H1 (cell line): ENCODE data around the gene FRMD5. TPM values are rescaled to one million over a fixed set of nuclear protein-coding genes. Genes with fewer than 3 reads are reported as not detected.

ENCODE experiments used
- CTCF ChIA-PET: fragments of 300-600 bp; sonication (Branson Sonifier 250); formaldehyde crosslinking; loops from one replicate; lab custom pipeline; 2021; ENCODE audit not compliant: partially characterized antibody; lab: Charles Lee
- POLR2A ChIA-PET: fragments of 300-600 bp; sonication (Branson Sonifier 250); formaldehyde crosslinking; loops from one replicate; lab custom pipeline; 2021; ENCODE audit warnings: inconsistent platforms; ENCODE audit not compliant: partially characterized antibody; lab: Charles Lee
- DNase-seq, 2 experiments: peaks; one replicate each; pipeline versions ENCODE4 v3.0.0 to v3.0.0-alpha.2; 2010 to 2022; ENCODE audit warnings: low spot score in 2 of 2, low read depth in 1 of 2, mixed read lengths in 1 of 2
- FAIRE-seq: peaks from 2 replicates; lab custom pipeline; 2011; peaks lifted over from hg19 to GRCh38; lab: Jason Lieb, UNC
- H2AFZ ChIP-seq: 2 replicates; pipeline ENCODE4 v1.8.1; 2012; ENCODE audit warnings: low read length, inconsistent platforms
- H2AK5ac ChIP-seq: 2 replicates; pipeline ENCODE4 v1.6.1; 2013; ENCODE audit warnings: low read depth, low read length
- H2BK120ac ChIP-seq: replicated peaks from 2 replicates; pipeline ENCODE3; 2013; ENCODE audit warnings: low read depth, low read length, inconsistent platforms
- H2BK12ac ChIP-seq: 2 replicates; pipeline ENCODE4 v1.6.1; 2013; ENCODE audit warnings: low read depth, low read length
- H2BK15ac ChIP-seq: 2 replicates; pipeline ENCODE4 v1.6.1; 2013; ENCODE audit warnings: low read length
- H2BK20ac ChIP-seq: 2 replicates; pipeline ENCODE4 v1.6.1; 2013; ENCODE audit warnings: low read length
- H2BK5ac ChIP-seq: 2 replicates; pipeline ENCODE4 v1.6.1; 2013; ENCODE audit warnings: low read depth, low read length
- H3K14ac ChIP-seq: 2 replicates; pipeline ENCODE4 v1.6.1; 2013; ENCODE audit warnings: inconsistent platforms; ENCODE audit not compliant: insufficient read length
- H3K18ac ChIP-seq: 2 replicates; pipeline ENCODE4 v1.6.1; 2013; ENCODE audit warnings: low read length; ENCODE audit errors: extremely low read depth
- H3K23ac ChIP-seq: 2 replicates; pipeline ENCODE4 v1.6.1; 2013; ENCODE audit warnings: inconsistent platforms; ENCODE audit not compliant: insufficient read length
- H3K23me2 ChIP-seq: 2 replicates; pipeline ENCODE4 v1.6.1; 2013; ENCODE audit warnings: low read depth, low read length
- H3K27ac ChIP-seq: 2 replicates; pipeline ENCODE4 v1.6.1; 2011; ENCODE audit warnings: low read depth, low read length, inconsistent platforms
- H3K27me3 ChIP-seq, 4 experiments: replicated peaks in 1 of 4; 1 replicate in 1 of 4; 2 replicates in 3 of 4; pipeline versions ENCODE4 v1.6.1 to v1.8.1; 2011 to 2013; ENCODE audit warnings: low read length in 3 of 4, mild to moderate bottlenecking in 3 of 4, inconsistent platforms in 2 of 4, mixed read lengths in 2 of 4, moderate library complexity in 1 of 4; ENCODE audit not compliant: control insufficient read depth in 3 of 4, insufficient read depth in 3 of 4; ENCODE audit errors: extremely low read depth in 1 of 4
- H3K36me3 ChIP-seq, 4 experiments: 2 replicates each; pipeline versions ENCODE4 v1.6.1 to v1.8.1; 2011 to 2013; ENCODE audit warnings: mild to moderate bottlenecking in 4 of 4, low read length in 3 of 4, moderate library complexity in 2 of 4, control low read depth in 1 of 4, inconsistent platforms in 1 of 4; ENCODE audit not compliant: insufficient read depth in 4 of 4, control insufficient read depth in 2 of 4
- H3K4ac ChIP-seq: replicated peaks from 2 replicates; pipeline ENCODE3; 2013; ENCODE audit warnings: low read length, low read depth, mixed read lengths, inconsistent platforms; ENCODE audit not compliant: insufficient read length
- H3K4me1 ChIP-seq, 4 experiments: replicated peaks in 1 of 4; 1 replicate in 1 of 4; 2 replicates in 3 of 4; pipeline versions ENCODE4 v1.6.1 to v1.8.1; 2011 to 2013; ENCODE audit warnings: low read length in 3 of 4, inconsistent platforms in 2 of 4, mixed read lengths in 1 of 4; ENCODE audit not compliant: insufficient read depth in 4 of 4, control insufficient read depth in 3 of 4
- H3K4me2 ChIP-seq, 2 experiments: 2 replicates each; pipeline versions ENCODE4 v1.6.1 to v1.8.1; 2011 to 2013; ENCODE audit warnings: low read depth in 2 of 2, low read length in 2 of 2, control low read depth in 1 of 2, inconsistent platforms in 1 of 2, mild to moderate bottlenecking in 1 of 2; ENCODE audit not compliant: insufficient read depth in 1 of 2
- H3K4me3 ChIP-seq, 4 experiments: fragments of 200-600, 300-600 bp in 1 of 4; sonication (generic), shearing (Covaris generic), sonication (Bioruptor Twin) in 1 of 4; 2 replicates each; pipeline versions ENCODE4 v1.5.1 to v1.8.1; 2011 to 2016; ENCODE audit warnings: low read length in 4 of 4, low read depth in 3 of 4, control low read depth in 2 of 4, inconsistent platforms in 2 of 4, mild to moderate bottlenecking in 2 of 4, mixed read lengths in 1 of 4, moderate library complexity in 1 of 4; ENCODE audit not compliant: insufficient read depth in 2 of 4; ENCODE audit errors: extremely low read depth in 1 of 4
- H3K56ac ChIP-seq: replicated peaks from 2 replicates; pipeline ENCODE3; 2013; ENCODE audit warnings: low read depth, mild to moderate bottlenecking, mixed read lengths, low read length, inconsistent platforms; ENCODE audit not compliant: insufficient read length
- H3K79me1 ChIP-seq: 2 replicates; pipeline ENCODE4 v1.6.1; 2013; ENCODE audit warnings: low read depth, low read length, control low read depth
- H3K79me2 ChIP-seq, 2 experiments: 2 replicates each; pipeline versions ENCODE4 v1.6.1 to v1.8.1; 2012 to 2013; ENCODE audit warnings: low read length in 2 of 2, mild to moderate bottlenecking in 2 of 2, inconsistent platforms in 1 of 2; ENCODE audit not compliant: insufficient read depth in 2 of 2, control insufficient read depth in 1 of 2
- H3K9ac ChIP-seq, 4 experiments: replicated peaks in 1 of 4; 1 replicate in 1 of 4; 2 replicates in 3 of 4; pipeline versions ENCODE4 v1.6.1 to v1.8.1; 2011 to 2013; ENCODE audit warnings: low read depth in 3 of 4, low read length in 3 of 4, control low read depth in 2 of 4, mild to moderate bottlenecking in 2 of 4, moderate library complexity in 2 of 4, inconsistent platforms in 1 of 4; ENCODE audit errors: extremely low read depth in 1 of 4
- H3K9me3 ChIP-seq, 2 experiments: 2 replicates each; pipeline versions ENCODE4 v1.6.1 to v1.8.1; 2012 to 2013; ENCODE audit warnings: mild to moderate bottlenecking in 2 of 2, moderate library complexity in 2 of 2, control low read depth in 1 of 2, inconsistent platforms in 1 of 2, low read depth in 1 of 2, low read length in 1 of 2, mixed read lengths in 1 of 2; ENCODE audit not compliant: insufficient read depth in 2 of 2
- H4K20me1 ChIP-seq, 2 experiments: replicated peaks in 1 of 2; 2 replicates each; pipeline versions ENCODE3 to v1.8.1; 2011 to 2013; ENCODE audit warnings: inconsistent platforms in 2 of 2, low read length in 2 of 2, mild to moderate bottlenecking in 1 of 2; ENCODE audit not compliant: insufficient read depth in 2 of 2, control insufficient read depth in 1 of 2
- H4K5ac ChIP-seq: 2 replicates; pipeline ENCODE4 v1.6.1; 2013; ENCODE audit warnings: low read length, low read depth, mixed read lengths, inconsistent platforms; ENCODE audit not compliant: insufficient read length
- H4K8ac ChIP-seq: 2 replicates; pipeline ENCODE4 v1.8.0; 2013; ENCODE audit warnings: mild to moderate bottlenecking, moderate library complexity, low read length, inconsistent platforms; ENCODE audit not compliant: insufficient read depth; ENCODE audit errors: extremely low read depth
- H4K91ac ChIP-seq: replicated peaks from 2 replicates; pipeline ENCODE3; 2013; ENCODE audit warnings: low read length, mixed read lengths, inconsistent platforms; ENCODE audit not compliant: insufficient read length
- CTBP2 ChIP-seq: IDR thresholded peaks from 2 replicates; pipeline ENCODE4 v1.7.0; 2011; ENCODE audit warnings: borderline replicate concordance, mild to moderate bottlenecking, moderate library complexity, mixed read lengths, low read length; ENCODE audit not compliant: insufficient read depth, insufficient read length
- CTCF ChIP-seq, 3 experiments: IDR thresholded peaks; 1 replicate in 2 of 3; 2 replicates in 1 of 3; pipeline versions ENCODE4 v1.5.1 to v1.6.1; 2011; ENCODE audit warnings: low read length in 3 of 3, mild to moderate bottlenecking in 3 of 3, inconsistent platforms in 2 of 3, low read depth in 1 of 3, moderate library complexity in 1 of 3; ENCODE audit not compliant: insufficient read depth in 1 of 3; ENCODE audit errors: control extremely low read depth in 1 of 3
- EZH2 ChIP-seq: fragments of 200-600 bp; sonication (generic); IDR thresholded peaks from 2 replicates; pipeline ENCODE4 v1.7.1; 2012; ENCODE audit warnings: low read depth, mild to moderate bottlenecking, moderate library complexity, low read length, inconsistent platforms; ENCODE audit not compliant: severe bottlenecking
- FOSL1 ChIP-seq: IDR thresholded peaks from 2 replicates; pipeline ENCODE4 v1.6.1; 2011; ENCODE audit warnings: mild to moderate bottlenecking, low read depth, low read length, moderate library complexity; ENCODE audit not compliant: insufficient read depth
- GABPA ChIP-seq: IDR thresholded peaks from 2 replicates; pipeline ENCODE4 v1.6.1; 2011; ENCODE audit warnings: mild to moderate bottlenecking, low read length, moderate library complexity, borderline replicate concordance; ENCODE audit not compliant: insufficient read depth
- MAX ChIP-seq: IDR thresholded peaks from 2 replicates; pipeline ENCODE4 v1.6.1; 2012; ENCODE audit warnings: inconsistent platforms
- POLR2A ChIP-seq, 2 experiments: IDR thresholded peaks; 1 replicate in 1 of 2; 2 replicates in 1 of 2; pipeline ENCODE4 v1.6.1; 2011; ENCODE audit warnings: low read depth in 2 of 2, low read length in 2 of 2, mild to moderate bottlenecking in 2 of 2; ENCODE audit errors: control extremely low read depth in 1 of 2
- POU5F1 ChIP-seq: IDR thresholded peaks from 2 replicates; pipeline ENCODE4 v1.6.1; 2011; ENCODE audit warnings: low read depth, mild to moderate bottlenecking, low read length, moderate library complexity
- SIRT6 ChIP-seq: IDR thresholded peaks from one replicate; pipeline ENCODE4 v1.7.1; 2012; ENCODE audit warnings: low read length, inconsistent platforms
- SIX5 ChIP-seq: IDR thresholded peaks from 2 replicates; pipeline ENCODE4 v1.6.1; 2011; ENCODE audit warnings: mild to moderate bottlenecking, low read depth, low read length
- SP2 ChIP-seq: IDR thresholded peaks from 2 replicates; pipeline ENCODE4 v1.6.1; 2012; ENCODE audit warnings: mild to moderate bottlenecking, low read length, inconsistent platforms
- SRF ChIP-seq: IDR thresholded peaks from 2 replicates; pipeline ENCODE4 v1.6.1; 2011; ENCODE audit warnings: mild to moderate bottlenecking, low read depth, low read length, moderate library complexity
- WGBS, 2 experiments: shearing (Covaris generic) in 1 of 2; methylation state at CpG; one replicate each; pipeline versions ENCODE4 v1.1.6 to v1.1.7; 2013 to 2015; ENCODE audit warnings: low lambda C conversion rate in 2 of 2, mixed read lengths in 2 of 2, inconsistent platforms in 1 of 2, low coverage in 1 of 2, missing lambda C conversion rate in 1 of 2; ENCODE audit not compliant: insufficient replicate concordance in 2 of 2, insufficient coverage in 1 of 2, insufficient read length in 1 of 2; ENCODE audit errors: extremely low coverage in 1 of 2, missing lambda C conversion rate in 1 of 2; 5-methylcytosine and 5-hydroxymethylcytosine counted together
- polyA plus RNA-seq, 7 experiments: library from polyadenylated mRNA; depleted of rRNA in 3 of 7; stranded (reverse) in 5 of 7; unstranded in 2 of 7; fragments of >200 nt in 5 of 7; fragments of 200-250 nt in 2 of 7; gene quantifications; 1 replicate in 5 of 7; 2 replicates in 1 of 7; 4 replicates in 1 of 7; pipeline versions ENCODE4 v1.2.1 to v1.2.3, GENCODE V29; 2011 to 2013; ENCODE audit warnings: missing spikeins in 2 of 7, mixed read lengths in 2 of 7
- total RNA-seq: library from RNA; stranded (reverse); fragmentation: NEBNext Ultra II Directional; extraction: Animal tissue kit (Norgen Biotek cat#: 25700); gene quantifications from 2 replicates; pipeline ENCODE4 v1.2.1, GENCODE V29; 2021

FRMD5 gene
- total and polyA plus RNA-seq, 2 of the 8 experiments (the other 6 are each of a cell fraction or from before 2014, with no cell fraction given), result 10.1 to 12.6 TPM

- Histone ChIP-seq H2BK20ac (no peak overlapping the region), H4K8ac (no peak overlapping the region), H2BK120ac (no peak overlapping the region), H3K4me1 (peaks cover 3 to 6% (median 4%) of the 10 kb centered on the region in 4 experiments; a peak in 4 of 7 replicates), H3K14ac (no peak overlapping the region), H2AK5ac (no peak overlapping the region), H3K79me1 (no peaks in the 10 kb centered on the region; the same call in 1 of the 2 replicates), H3K23ac (no peak overlapping the region), H3K79me2 (no peaks in the 10 kb centered on the region), H3K9me3 (no peaks in the 10 kb centered on the region), H2BK15ac (no peak overlapping the region), H3K36me3 (no peaks in the 10 kb centered on the region), H3K18ac (no peak overlapping the region), H3K27ac (no peak overlapping the region), H2BK5ac (no peak overlapping the region), H4K91ac (no peak overlapping the region), H3K4me3 (no peak overlapping the region), H3K4ac (no peak overlapping the region), H3K23me2 (no peaks in the 10 kb centered on the region), H2AFZ (no peak overlapping the region), H3K9ac (no peak overlapping the region), H4K5ac (no peak overlapping the region), H2BK12ac (no peak overlapping the region), H3K27me3 (no peaks in the 10 kb centered on the region), H3K56ac (no peak overlapping the region), H3K4me2 (no peak overlapping the region), H4K20me1 (no peaks in the 10 kb centered on the region)
- no peak for FAIRE-seq
- DNase-seq, result no peak
- POLR2A ChIA-PET, result interaction anchor here (1.0 to 2.1 kb wide), 2 partner anchors 16 to 27 kb away, joined by 3 to 7 read pairs; no protein-coding TSS in a partner anchor
- WGBS, 2 experiments, result 86% methylated on average over 1 of the region's 1 CpG; no CpG with 5 or more reads in 1 of the 2 experiments
- CTCF ChIA-PET, result interaction anchor here (0.5 to 2.6 kb wide), 5 partner anchors 9 to 207 kb away, joined by 3 to 14 read pairs (median 3); no protein-coding TSS in a partner anchor
- TF ChIP-seq CTBP2, result no peak
- no peak for TF ChIP-seq POU5F1
- no peak for TF ChIP-seq FOSL1
- no peak for TF ChIP-seq SIX5
- TF ChIP-seq SRF, result no peak
- TF ChIP-seq EZH2, result no peak
- TF ChIP-seq CTCF (IDR thresholded peaks at IDR 0.05; ENCODE audit: control extremely low read depth in 1 of 3, insufficient read depth in 1 of 3, low read depth in 1 of 3, low read length in 3 of 3), result no peak
- TF ChIP-seq GABPA, result no peak
- no peak for TF ChIP-seq MAX
- no peak for TF ChIP-seq POLR2A (IDR thresholded peaks at IDR 0.05; ENCODE audit: control extremely low read depth in 1 of 2, low read depth in 2 of 2, low read length in 2 of 2)
- no peak for TF ChIP-seq SP2
- TF ChIP-seq SIRT6, result no peak
Observed at GRCh38 chr15:43955140-43955539, 239.9 kb downstream of the FRMD5 start.
